Measurements from ENCODE around the gene RNF115. TPM values are rescaled to one million over a fixed set of nuclear protein-coding genes. Genes with fewer than 3 reads are reported as not detected.
"Not testable (repeated sequence)": the region's sequence is repeated elsewhere in the genome, so short reads cannot be mapped to it uniquely, and the experiment has no call there.

RNF115 gene
- polyA plus RNA-seq, 3 donors: 3.5 to 5.4 (median 5.2) TPM

GRCh38 chr1:145771056-145771455 lies 52.8 kb downstream of the RNF115 start:
- H3K9ac ChIP-seq (ENCODE audit: insufficient read depth, low read length, poor library complexity, severe bottlenecking): no peak overlapping the region
- no peaks in the 10 kb centered on the region for H4K20me1 ChIP-seq (ENCODE audit: insufficient read depth, low read length)
- Mint-ChIP-seq H3K36me3 (peaks cover 50 to 63% of the 10 kb centered on the region in 2 donors), H3K4me1 (no peaks in the 10 kb centered on the region), H3K27ac (no peak overlapping the region), H3K4me3 (no peak overlapping the region), H3K9me3 (peaks cover 4 to 14% (median 9%) of the 10 kb centered on the region in 7 donors), H3K27me3 (ENCODE audit: low read depth in 3 of 3) (no peaks in the 10 kb centered on the region)
- H3K4me2 ChIP-seq (replicated peaks; ENCODE audit: extremely low read depth, low read length, poor library complexity, severe bottlenecking): no peak overlapping the region
- H2AFZ ChIP-seq (ENCODE audit: insufficient read depth, low read depth, low read length, poor library complexity, severe bottlenecking): no peak overlapping the region
- peaks cover 36 to 60% of the 10 kb centered on the region in 2 donors for H3K36me3 ChIP-seq (replicated peaks in 1 of 2; ENCODE audit: control insufficient read depth in 1 of 2, insufficient read depth in 2 of 2, low read length in 2 of 2)
- no peaks in the 10 kb centered on the region for H3K4me1 ChIP-seq (ENCODE audit: control insufficient read depth in 1 of 2, insufficient read depth in 2 of 2, low read length in 2 of 2)
- 100% methylated on average over 1 of the region's 1 CpG for WGBS (ENCODE audit: insufficient coverage)
- H3K27ac ChIP-seq (ENCODE audit: low read depth in 1 of 2, low read length in 2 of 2): no peak overlapping the region
- no peak for DNase-seq
- H3K4me3 ChIP-seq (replicated peaks in 1 of 3; ENCODE audit: low read depth in 2 of 3, low read length in 3 of 3): no peak overlapping the region
- peaks cover 0 to 6% of the 10 kb centered on the region in 2 donors for H3K9me3 ChIP-seq (replicated peaks in 1 of 2; ENCODE audit: control insufficient read depth in 1 of 2, insufficient read depth in 1 of 2, low read length in 2 of 2)
- no peaks in the 10 kb centered on the region for H3K27me3 ChIP-seq (ENCODE audit: control insufficient read depth in 2 of 2, insufficient read depth in 2 of 2, low read length in 2 of 2)
- intact Hi-C loops (cut with micrococcal nuclease): no loop called here
- H3K79me2 ChIP-seq (ENCODE audit: insufficient read depth, low read length): no peaks in the 10 kb centered on the region
- TF ChIP-seq CTCF (IDR thresholded peaks at IDR 0.05): no peak

- intact Hi-C loops (cut with micrococcal nuclease); H3K4me3 Mint-ChIP-seq; DNase-seq; H3K27me3 ChIP-seq (ENCODE audit: control insufficient read depth in 2 of 2, insufficient read depth in 2 of 2, low read length in 2 of 2); H3K4me1 Mint-ChIP-seq; H4K20me1 ChIP-seq (ENCODE audit: insufficient read depth, low read length); H3K4me3 ChIP-seq (replicated peaks in 1 of 3; ENCODE audit: low read depth in 2 of 3, low read length in 3 of 3); H3K9ac ChIP-seq (ENCODE audit: insufficient read depth, low read length, poor library complexity, severe bottlenecking); H3K79me2 ChIP-seq (ENCODE audit: insufficient read depth, low read length); H3K27ac ChIP-seq (ENCODE audit: low read depth in 1 of 2, low read length in 2 of 2); H3K4me1 ChIP-seq (ENCODE audit: control insufficient read depth in 1 of 2, insufficient read depth in 2 of 2, low read length in 2 of 2); H3K27me3 Mint-ChIP-seq (ENCODE audit: low read depth in 3 of 3); H2AFZ ChIP-seq (ENCODE audit: insufficient read depth, low read depth, low read length, poor library complexity, severe bottlenecking); H3K4me2 ChIP-seq (replicated peaks; ENCODE audit: extremely low read depth, low read length, poor library complexity, severe bottlenecking): not testable (repeated sequence)
- peak overlapping the region in 1 of 7 donors; percentile 68 for H3K27ac Mint-ChIP-seq
- H3K9me3 ChIP-seq (replicated peaks in 1 of 2; ENCODE audit: control insufficient read depth in 1 of 2, insufficient read depth in 1 of 2, low read length in 2 of 2): peaks cover 0 to 10% of the 10 kb centered on the region in 2 donors
- peaks cover 37 to 67% of the 10 kb centered on the region in 2 donors for H3K36me3 ChIP-seq (replicated peaks in 1 of 2; ENCODE audit: control insufficient read depth in 1 of 2, insufficient read depth in 2 of 2, low read length in 2 of 2)
- 100% methylated on average over 5 of the region's 10 CpGs for WGBS (ENCODE audit: insufficient coverage)
- H3K9me3 Mint-ChIP-seq: peaks cover 11 to 29% (median 15%) of the 10 kb centered on the region in 7 donors
- peaks cover 54 to 60% of the 10 kb centered on the region in 2 donors for H3K36me3 Mint-ChIP-seq
These were observed 55.9 kb downstream of the RNF115 start for GRCh38 chr1:145768004-145768403.

- H3K4me2 ChIP-seq (replicated peaks; ENCODE audit: extremely low read depth, low read length, poor library complexity, severe bottlenecking); H3K4me1 Mint-ChIP-seq; H3K9ac ChIP-seq (ENCODE audit: insufficient read depth, low read length, poor library complexity, severe bottlenecking); H3K4me1 ChIP-seq (ENCODE audit: control insufficient read depth in 1 of 2, insufficient read depth in 2 of 2, low read length in 2 of 2); H3K79me2 ChIP-seq (ENCODE audit: insufficient read depth, low read length); H3K4me3 ChIP-seq (replicated peaks in 1 of 3; ENCODE audit: low read depth in 2 of 3, low read length in 3 of 3); H3K4me3 Mint-ChIP-seq; H3K27ac ChIP-seq (ENCODE audit: low read depth in 1 of 2, low read length in 2 of 2); DNase-seq; H3K27ac Mint-ChIP-seq; H4K20me1 ChIP-seq (ENCODE audit: insufficient read depth, low read length); H2AFZ ChIP-seq (ENCODE audit: insufficient read depth, low read depth, low read length, poor library complexity, severe bottlenecking); H3K27me3 Mint-ChIP-seq (ENCODE audit: low read depth in 3 of 3); H3K27me3 ChIP-seq (ENCODE audit: control insufficient read depth in 2 of 2, insufficient read depth in 2 of 2, low read length in 2 of 2); intact Hi-C loops (cut with micrococcal nuclease): not testable (repeated sequence)
- peaks cover 16 to 32% (median 18%) of the 10 kb centered on the region in 7 donors for H3K9me3 Mint-ChIP-seq
- Histone ChIP-seq H3K36me3 (replicated peaks in 1 of 2; ENCODE audit: control insufficient read depth in 1 of 2, insufficient read depth in 2 of 2, low read length in 2 of 2) (peaks cover 40 to 66% of the 10 kb centered on the region in 2 donors), H3K9me3 (replicated peaks in 1 of 2; ENCODE audit: control insufficient read depth in 1 of 2, insufficient read depth in 1 of 2, low read length in 2 of 2) (peaks cover 2 to 14% of the 10 kb centered on the region in 2 donors)
- H3K36me3 Mint-ChIP-seq: peaks cover 52 to 58% of the 10 kb centered on the region in 2 donors
- 100% methylated on average over 20 of the region's 29 CpGs for WGBS (ENCODE audit: insufficient coverage)
These were observed 57.0 kb downstream of the RNF115 start for GRCh38 chr1:145766926-145767325.

GRCh38 chr1:145765585-145766360 lies 58.1 kb downstream of the RNF115 start:
- peaks cover 25 to 44% (median 29%) of the 10 kb centered on the region in 7 donors for H3K9me3 Mint-ChIP-seq
- H4K20me1 ChIP-seq (ENCODE audit: insufficient read depth, low read length); H3K9ac ChIP-seq (ENCODE audit: insufficient read depth, low read length, poor library complexity, severe bottlenecking); H3K4me2 ChIP-seq (replicated peaks; ENCODE audit: extremely low read depth, low read length, poor library complexity, severe bottlenecking); H3K27me3 Mint-ChIP-seq (ENCODE audit: low read depth in 3 of 3); DNase-seq; H3K27ac ChIP-seq (ENCODE audit: low read depth in 1 of 2, low read length in 2 of 2); H3K4me1 ChIP-seq (ENCODE audit: control insufficient read depth in 1 of 2, insufficient read depth in 2 of 2, low read length in 2 of 2); H3K4me1 Mint-ChIP-seq; H3K4me3 ChIP-seq (replicated peaks in 1 of 3; ENCODE audit: low read depth in 2 of 3, low read length in 3 of 3); intact Hi-C loops (cut with micrococcal nuclease); H2AFZ ChIP-seq (ENCODE audit: insufficient read depth, low read depth, low read length, poor library complexity, severe bottlenecking); H3K79me2 ChIP-seq (ENCODE audit: insufficient read depth, low read length); H3K4me3 Mint-ChIP-seq; H3K27me3 ChIP-seq (ENCODE audit: control insufficient read depth in 2 of 2, insufficient read depth in 2 of 2, low read length in 2 of 2); H3K27ac Mint-ChIP-seq: not testable (repeated sequence)
- no CpG with 5 or more reads among the region's 5 CpGs for WGBS (ENCODE audit: insufficient coverage)
- peaks cover 52 to 58% of the 10 kb centered on the region in 2 donors for H3K36me3 Mint-ChIP-seq
- Histone ChIP-seq H3K9me3 (replicated peaks in 1 of 2; ENCODE audit: control insufficient read depth in 1 of 2, insufficient read depth in 1 of 2, low read length in 2 of 2) (peaks cover 13 to 23% of the 10 kb centered on the region in 2 donors), H3K36me3 (replicated peaks in 1 of 2; ENCODE audit: control insufficient read depth in 1 of 2, insufficient read depth in 2 of 2, low read length in 2 of 2) (peaks cover 30 to 65% of the 10 kb centered on the region in 2 donors)
